ENCODE results near the gene FAM76A. TPM values are rescaled to one million over a fixed set of nuclear protein-coding genes. Genes with fewer than 3 reads are reported as not detected.
"Not testable (repeated sequence)": the region's sequence is repeated elsewhere in the genome, so short reads cannot be mapped to it uniquely, and the experiment has no call there.

FAM76A gene
- total RNA-seq, 4 donors from 2014 or later, result 16.7 to 41.3 (median 23.7) TPM

- Histone ChIP-seq H3K36me3 (peaks cover 0 to 15% (median 6%) of the 10 kb centered on the region in 3 donors), H3K4me3 (no peak overlapping the region), H3K9me3 (no peaks in the 10 kb centered on the region), H3K27me3 (no peaks in the 10 kb centered on the region), H3K27ac (peak overlapping the region in 3 of 4 donors; percentile 12 to 48 (median 26)), H3K4me1 (peaks cover 0 to 43% (median 17%) of the 10 kb centered on the region in 4 donors)
- no peak for DNase-seq (ENCODE audit: low spot score in 2 of 2)
- no peak for TF ChIP-seq POLR2A (IDR thresholded peaks at IDR 0.05)
- no peak for TF ChIP-seq EP300 (IDR thresholded peaks at IDR 0.05)
- no peak for TF ChIP-seq CTCF (IDR thresholded peaks at IDR 0.05)
Measured at GRCh38 chr1:27785781-27786455, 60.2 kb downstream of the FAM76A start.

GRCh38 chr1:27787895-27788294 lies 62.1 kb downstream of the FAM76A start:
- Histone ChIP-seq H3K36me3 (peaks cover 0 to 31% (median 6%) of the 10 kb centered on the region in 3 donors), H3K27ac (peak overlapping the region in 2 of 4 donors; percentile 72 to 79), H3K4me3 (no peak overlapping the region), H3K9me3 (no peaks in the 10 kb centered on the region), H3K27me3 (no peaks in the 10 kb centered on the region), H3K4me1 (peaks cover 0 to 43% (median 17%) of the 10 kb centered on the region in 4 donors)
- TF ChIP-seq POLR2A (IDR thresholded peaks at IDR 0.05) (no peak), EP300 (IDR thresholded peaks at IDR 0.05) (no peak), CTCF (IDR thresholded peaks at IDR 0.05) (no peak)
- no peak for DNase-seq (ENCODE audit: low spot score in 2 of 2)

GRCh38 chr1:27789540-27790041 lies 63.8 kb downstream of the FAM76A start:
- WGBS, 2 donors, result 68 to 76% methylated on average over 4 of the region's 4 CpGs
- no peaks in the 10 kb centered on the region for H3K27me3 ChIP-seq
- peak overlapping the region in 2 of 4 donors; percentile 72 to 79 for H3K27ac ChIP-seq
- peaks cover 0 to 47% (median 13%) of the 10 kb centered on the region in 3 donors for H3K36me3 ChIP-seq
- H3K4me1 ChIP-seq, result peaks cover 0 to 38% (median 17%) of the 10 kb centered on the region in 4 donors
- TF ChIP-seq CTCF (IDR thresholded peaks at IDR 0.05) (no peak), EP300 (IDR thresholded peaks at IDR 0.05) (peak in 1 of 2 donors; percentile 59)
- H3K9me3 ChIP-seq, result no peaks in the 10 kb centered on the region
- DNase-seq (ENCODE audit: low spot score in 2 of 2), result no peak
- no peak overlapping the region for H3K4me3 ChIP-seq

DNA sequence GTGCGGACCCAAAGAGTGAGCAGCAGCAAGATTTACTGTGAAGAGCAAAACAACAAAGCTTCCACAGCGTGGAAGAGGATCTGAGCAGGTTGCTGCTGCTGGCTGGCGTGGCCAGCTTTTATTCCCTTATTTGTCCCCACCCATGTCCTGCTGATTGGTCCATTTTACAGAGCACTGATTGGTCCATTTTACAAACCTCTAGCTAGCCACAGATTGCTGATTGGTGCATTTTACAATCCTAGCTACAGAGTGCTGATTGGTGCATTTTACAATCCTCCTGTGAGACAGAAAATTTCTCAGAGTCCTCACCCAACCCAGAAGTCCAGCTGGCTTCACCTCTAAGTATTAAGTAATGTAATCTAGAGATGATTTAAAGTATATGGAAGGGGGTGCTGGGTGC lies 64.5 kb downstream of the FAM76A start:
- Histone ChIP-seq H3K27ac (peak overlapping the region in 2 of 4 donors; percentile 72 to 79), H3K4me1 (peaks cover 0 to 38% (median 16%) of the 10 kb centered on the region in 4 donors), H3K36me3 (peaks cover 0 to 54% (median 14%) of the 10 kb centered on the region in 3 donors)
- not testable (repeated sequence) for H3K9me3 ChIP-seq; H3K27me3 ChIP-seq; H3K4me3 ChIP-seq; DNase-seq (ENCODE audit: low spot score in 2 of 2)
- WGBS, 2 donors, result 96% methylated on average over 3 of the region's 3 CpGs

- Histone ChIP-seq H3K36me3 (peaks cover 0 to 92% (median 22%) of the 10 kb centered on the region in 3 donors), H3K4me1 (no peaks in the 10 kb centered on the region)
- no peak for TF ChIP-seq CTCF (IDR thresholded peaks at IDR 0.05)
- no peak for TF ChIP-seq POLR2A (IDR thresholded peaks at IDR 0.05)
- TF ChIP-seq EP300 (IDR thresholded peaks at IDR 0.05), result no peak
Measured at GRCh38 chr1:27795601-27796000, 69.8 kb downstream of the FAM76A start.

More at GRCh38 chr1:27795601-27796000, 69.8 kb downstream of the FAM76A start:
- Histone ChIP-seq H3K9me3 (no peaks in the 10 kb centered on the region), H3K27me3 (no peaks in the 10 kb centered on the region), H3K27ac (no peak overlapping the region), H3K4me3 (no peak overlapping the region)
- WGBS, 2 donors, result 68 to 71% methylated on average over 1 of the region's 1 CpG
- DNase-seq (ENCODE audit: low spot score in 2 of 2), result no peak
